ENCODE data around the gene NOP53. TPM values are rescaled to one million over a fixed set of nuclear protein-coding genes. Genes with fewer than 3 reads are reported as not detected.

NOP53 gene
- total and polyA plus RNA-seq, 2 of the 8 experiments (the other 6 are each of a cell fraction or from before 2014, with no cell fraction given) = 107 to 245 TPM

- peak; percentile 56 to 82; a peak in 1 of 4 replicates for TF ChIP-seq SIN3A (conservative IDR thresholded peaks at IDR 0.05 in 1 of 2, IDR thresholded peaks at IDR 0.05 in 1 of 2; ENCODE audit: low read depth in 1 of 2, low read length in 2 of 2)
- TF ChIP-seq CHD1 (IDR thresholded peaks at IDR 0.05; ENCODE audit: low read depth, low read length) = no peak
- TF ChIP-seq RFX5 (IDR thresholded peaks at IDR 0.05; ENCODE audit: borderline replicate concordance, low read depth, low read length) = no peak
- TF ChIP-seq EZH2 (IDR thresholded peaks at IDR 0.05; ENCODE audit: low read depth, low read length, severe bottlenecking) = no peak
- no peak for TF ChIP-seq ATF3 (IDR thresholded peaks at IDR 0.05; ENCODE audit: insufficient read depth, low read depth, low read length)
- TF ChIP-seq JUN (IDR thresholded peaks at IDR 0.05; ENCODE audit: low read depth, low read length) = no peak
- TF ChIP-seq TEAD4 (IDR thresholded peaks at IDR 0.05; ENCODE audit: low read depth, low read length) = no peak
- TF ChIP-seq POLR2AphosphoS5 (IDR thresholded peaks at IDR 0.05; ENCODE audit: low read depth, low read length) = no peak
- TF ChIP-seq POU5F1 (IDR thresholded peaks at IDR 0.05; ENCODE audit: low read depth, low read length) = no peak
- no peak for TF ChIP-seq ATF2 (IDR thresholded peaks at IDR 0.05; ENCODE audit: low read length)
- TF ChIP-seq EGR1 (IDR thresholded peaks at IDR 0.05; ENCODE audit: borderline replicate concordance, low read depth, low read length) = 0 out of 2 replicates have a peak, but pooled peaks have one; percentile 13
- no peak for TF ChIP-seq JUND (IDR thresholded peaks at IDR 0.05; ENCODE audit: low read length)
- no peak for TF ChIP-seq CBX8 (IDR thresholded peaks at IDR 0.05; ENCODE audit: borderline replicate concordance, low read depth, low read length)
- TF ChIP-seq RNF2 (IDR thresholded peaks at IDR 0.05; ENCODE audit: borderline replicate concordance, low read depth, low read length, missing control alignments, poor library complexity, severe bottlenecking) = no peak
- TF ChIP-seq RXRA (IDR thresholded peaks at IDR 0.05; ENCODE audit: insufficient read depth, low read depth, low read length) = no peak
- 0 out of 4 replicates have a peak, but pooled peaks of 1 of the 2 experiments have one; percentile 80 for TF ChIP-seq HDAC2 (IDR thresholded peaks at IDR 0.05; ENCODE audit: borderline replicate concordance in 1 of 2, low read depth in 2 of 2, low read length in 2 of 2)
- TF ChIP-seq, protein P1, sequence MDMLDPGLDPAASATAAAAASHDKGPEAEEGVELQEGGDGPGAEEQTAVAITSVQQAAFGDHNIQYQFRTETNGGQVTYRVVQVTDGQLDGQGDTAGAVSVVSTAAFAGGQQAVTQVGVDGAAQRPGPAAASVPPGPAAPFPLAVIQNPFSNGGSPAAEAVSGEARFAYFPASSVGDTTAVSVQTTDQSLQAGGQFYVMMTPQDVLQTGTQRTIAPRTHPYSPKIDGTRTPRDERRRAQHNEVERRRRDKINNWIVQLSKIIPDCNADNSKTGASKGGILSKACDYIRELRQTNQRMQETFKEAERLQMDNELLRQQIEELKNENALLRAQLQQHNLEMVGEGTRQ (IDR thresholded peaks at IDR 0.05; ENCODE audit: low read length) = no peak
- 0 out of 2 replicates have a peak, but pooled peaks have one; percentile 34 for TF ChIP-seq BACH1 (IDR thresholded peaks at IDR 0.05; ENCODE audit: low read length)
- 0 out of 2 replicates have a peak, but pooled peaks have one; percentile 24 for TF ChIP-seq RBBP5 (IDR thresholded peaks at IDR 0.05; ENCODE audit: borderline replicate concordance, low read depth, low read length)
These were observed 20.4 kb downstream of the NOP53 start (continued) for GRCh38 chr19:47765523-47766358.
